Esophagus squamous epithelium (tissue), 5 donors: Measurements from ENCODE around the gene ACSF3. TPM values are rescaled to one million over a fixed set of nuclear protein-coding genes. Genes with fewer than 3 reads are reported as not detected.

Experiments
- DNase-seq: peaks from one replicate; lab custom pipeline; 2025; lab: John Stamatoyannopoulos, UW
- H3K27ac ChIP-seq, 4 donors: fragments of 200-600 bp; sonication (generic); one replicate each; pipeline ENCODE4 v1.5.1; 2016 to 2019; ENCODE audit warnings: mild to moderate bottlenecking in 1 of 4
- H3K27me3 ChIP-seq, 4 donors: fragments of 200-600 bp; sonication (generic); 1 replicate in 3 of 4; 2 replicates in 1 of 4; pipeline versions ENCODE4 v1.5.1 to v1.6.0; 2017 to 2021; ENCODE audit warnings: antibody characterized with exemption in 1 of 4
- H3K36me3 ChIP-seq, 3 donors: fragments of 200-600 bp; sonication (generic); one replicate each; pipeline ENCODE4 v1.5.1; 2016 to 2019
- H3K4me1 ChIP-seq, 3 donors: fragments of 200-600 bp; sonication (generic); one replicate each; pipeline ENCODE4 v1.5.1; 2017 to 2019
- H3K4me3 ChIP-seq, 4 donors: fragments of 200-600 bp; sonication (generic); 1 replicate in 3 of 4; 2 replicates in 1 of 4; pipeline ENCODE4 v1.5.1; 2016 to 2019; ENCODE audit warnings: mild to moderate bottlenecking in 2 of 4, moderate library complexity in 1 of 4
- H3K9me3 ChIP-seq, 3 donors: fragments of 200-600 bp; sonication (generic); one replicate each; pipeline ENCODE4 v1.5.1; 2016 to 2019
- POLR2A ChIP-seq, 4 donors: fragments of 450-650 bp; IDR thresholded peaks; one replicate each; pipeline ENCODE4 v1.6.1; 2017; ENCODE audit warnings: antibody characterized with exemption in 4 of 4, mild to moderate bottlenecking in 4 of 4, moderate library complexity in 3 of 4
- WGBS, 2 donors: methylation state at CpG; one replicate each; pipeline ENCODE4 v1.1.5; 2018; 5-methylcytosine and 5-hydroxymethylcytosine counted together
- intact Hi-C: fragments of 100-400 bp; cut with DNase I; formaldehyde crosslinking; loops from one replicate; pipeline ENCODE4 v1.15.0; 2022
- total RNA-seq, 4 donors: library from RNA; depleted of rRNA; stranded (reverse); fragments of >200 nt; gene quantifications; one replicate each; pipeline ENCODE4 v1.1.0, GENCODE V29; 2016
- TF ChIP-seq, protein P1 (sequence below), 6 experiments: fragments of 450-650 bp in 4 of 6; fragments of 200-600 bp in 2 of 6; sonication (generic) in 2 of 6; IDR thresholded peaks; one replicate each; pipeline ENCODE4 v1.5.1; 2016 to 2019; ENCODE audit warnings: antibody characterized with exemption in 6 of 6, mild to moderate bottlenecking in 4 of 6, moderate library complexity in 4 of 6
- donor health status: DM: yes; HTN: yes; CAD: no.

The ACSF3 gene
- total RNA-seq, 4 donors from 2014 or later = 15.1 to 21.1 (median 17.4) TPM

- no peaks in the 10 kb centered on the region for H3K4me1 ChIP-seq
- no peak overlapping the region for H3K4me3 ChIP-seq
- TF ChIP-seq, protein P1, sequence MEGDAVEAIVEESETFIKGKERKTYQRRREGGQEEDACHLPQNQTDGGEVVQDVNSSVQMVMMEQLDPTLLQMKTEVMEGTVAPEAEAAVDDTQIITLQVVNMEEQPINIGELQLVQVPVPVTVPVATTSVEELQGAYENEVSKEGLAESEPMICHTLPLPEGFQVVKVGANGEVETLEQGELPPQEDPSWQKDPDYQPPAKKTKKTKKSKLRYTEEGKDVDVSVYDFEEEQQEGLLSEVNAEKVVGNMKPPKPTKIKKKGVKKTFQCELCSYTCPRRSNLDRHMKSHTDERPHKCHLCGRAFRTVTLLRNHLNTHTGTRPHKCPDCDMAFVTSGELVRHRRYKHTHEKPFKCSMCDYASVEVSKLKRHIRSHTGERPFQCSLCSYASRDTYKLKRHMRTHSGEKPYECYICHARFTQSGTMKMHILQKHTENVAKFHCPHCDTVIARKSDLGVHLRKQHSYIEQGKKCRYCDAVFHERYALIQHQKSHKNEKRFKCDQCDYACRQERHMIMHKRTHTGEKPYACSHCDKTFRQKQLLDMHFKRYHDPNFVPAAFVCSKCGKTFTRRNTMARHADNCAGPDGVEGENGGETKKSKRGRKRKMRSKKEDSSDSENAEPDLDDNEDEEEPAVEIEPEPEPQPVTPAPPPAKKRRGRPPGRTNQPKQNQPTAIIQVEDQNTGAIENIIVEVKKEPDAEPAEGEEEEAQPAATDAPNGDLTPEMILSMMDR (IDR thresholded peaks at IDR 0.05) = no peak
- no peak for TF ChIP-seq POLR2A (IDR thresholded peaks at IDR 0.05)
- 57 to 66% methylated on average over 5 to 7 of the region's 16 CpGs for WGBS, 2 donors
- H3K27me3 ChIP-seq = no peaks in the 10 kb centered on the region
- no peak for DNase-seq
- no peak overlapping the region for H3K27ac ChIP-seq
- H3K9me3 ChIP-seq = no peaks in the 10 kb centered on the region
- intact Hi-C loops = no loop called here
- H3K36me3 ChIP-seq = peaks cover 20 to 84% (median 40%) of the 10 kb centered on the region in 3 donors
These were observed 12.0 kb downstream of the ACSF3 start for GRCh38 chr16:89105599-89106151.

DNA sequence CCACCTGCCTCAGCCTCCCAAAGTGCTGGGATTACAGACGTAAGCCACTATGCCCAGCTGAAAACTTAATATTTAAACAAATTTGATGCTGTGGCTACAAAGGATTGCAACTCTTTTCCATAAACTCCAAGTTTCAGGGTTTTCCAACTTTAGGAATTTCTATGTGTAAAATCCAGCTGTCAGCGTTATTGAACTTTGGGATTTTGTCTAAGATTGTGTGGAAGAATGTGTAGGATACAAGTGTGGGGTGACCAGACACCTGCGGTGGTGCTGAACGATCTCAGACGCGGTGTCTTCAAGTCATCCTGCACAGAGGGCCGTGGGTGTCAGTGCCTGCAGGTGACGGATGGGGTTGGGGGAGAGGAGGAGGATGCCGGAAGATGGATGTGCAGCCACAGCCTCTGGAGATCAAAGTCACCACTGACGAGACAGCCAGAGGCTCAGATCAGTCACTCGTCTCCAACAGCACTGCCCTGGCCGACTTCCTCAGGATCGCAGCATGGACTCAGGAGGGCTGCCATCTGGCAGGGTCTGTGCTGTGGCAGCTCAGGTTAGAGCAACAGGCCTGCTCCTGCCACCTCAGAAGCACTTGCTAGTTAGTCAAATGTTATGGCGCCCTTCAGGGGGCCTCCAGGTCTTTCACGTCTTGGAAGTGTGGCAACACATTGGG is 13.0 kb downstream of the ACSF3 start:
- DNase-seq = no peak
- intact Hi-C loops = no loop called here
- no peak for TF ChIP-seq POLR2A (IDR thresholded peaks at IDR 0.05)
- TF ChIP-seq, protein P1 (IDR thresholded peaks at IDR 0.05) = no peak

GRCh38 chr16:89107203-89107582 is 13.5 kb downstream of the ACSF3 start:
- DNase-seq = no peak
- TF ChIP-seq, protein P1 (IDR thresholded peaks at IDR 0.05) = no peak
- TF ChIP-seq POLR2A (IDR thresholded peaks at IDR 0.05) = no peak
- 92 to 96% methylated on average over 20 of the region's 20 CpGs for WGBS, 2 donors

More for the DNA sequence above, 13.0 kb downstream of the ACSF3 start:
- peaks cover 13 to 84% (median 33%) of the 10 kb centered on the region in 3 donors for H3K36me3 ChIP-seq
- no peaks in the 10 kb centered on the region for H3K4me1 ChIP-seq
- no peak overlapping the region for H3K4me3 ChIP-seq
- H3K9me3 ChIP-seq = no peaks in the 10 kb centered on the region
- 74 to 81% methylated on average over 11 to 13 of the region's 15 CpGs for WGBS, 2 donors
- no peaks in the 10 kb centered on the region for H3K27me3 ChIP-seq
- H3K27ac ChIP-seq = no peak overlapping the region

DNA sequence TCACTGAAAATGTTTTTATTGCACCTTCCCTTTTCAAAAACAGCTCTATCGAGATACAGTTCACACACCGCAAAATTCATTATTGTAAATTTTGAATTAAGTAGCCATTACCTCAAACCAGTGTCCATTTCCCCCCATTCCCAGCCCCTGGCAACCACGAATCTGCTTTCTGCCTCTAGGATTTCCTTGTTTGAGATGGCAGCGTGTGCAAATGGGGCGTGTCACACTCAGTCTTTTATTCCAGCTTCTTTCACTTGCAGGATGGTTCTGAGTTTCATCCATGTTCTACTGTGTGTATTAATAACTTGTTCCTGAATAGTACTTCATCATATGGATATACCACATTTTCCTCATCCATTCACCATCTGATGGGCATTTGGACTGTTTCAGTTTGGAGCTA is 14.8 kb downstream of the ACSF3 start:
- no peak for DNase-seq
- intact Hi-C loops = no loop called here
- 81 to 83% methylated on average over 5 of the region's 5 CpGs for WGBS, 2 donors
- Histone ChIP-seq H3K36me3 (peaks cover 9 to 84% (median 23%) of the 10 kb centered on the region in 3 donors), H3K27me3 (no peaks in the 10 kb centered on the region), H3K4me3 (no peak overlapping the region), H3K4me1 (no peaks in the 10 kb centered on the region), H3K9me3 (no peaks in the 10 kb centered on the region), H3K27ac (no peak overlapping the region)
- TF ChIP-seq, protein P1 (IDR thresholded peaks at IDR 0.05) = no peak
- no peak for TF ChIP-seq POLR2A (IDR thresholded peaks at IDR 0.05)

More at GRCh38 chr16:89107203-89107582, 13.5 kb downstream of the ACSF3 start:
- H3K36me3 ChIP-seq = peaks cover 13 to 84% (median 28%) of the 10 kb centered on the region in 3 donors
- H3K27me3 ChIP-seq = no peaks in the 10 kb centered on the region
- H3K9me3 ChIP-seq = no peaks in the 10 kb centered on the region
- H3K27ac ChIP-seq = no peak overlapping the region
- no peaks in the 10 kb centered on the region for H3K4me1 ChIP-seq
- no peak overlapping the region for H3K4me3 ChIP-seq
- intact Hi-C loops = no loop called here

DNA sequence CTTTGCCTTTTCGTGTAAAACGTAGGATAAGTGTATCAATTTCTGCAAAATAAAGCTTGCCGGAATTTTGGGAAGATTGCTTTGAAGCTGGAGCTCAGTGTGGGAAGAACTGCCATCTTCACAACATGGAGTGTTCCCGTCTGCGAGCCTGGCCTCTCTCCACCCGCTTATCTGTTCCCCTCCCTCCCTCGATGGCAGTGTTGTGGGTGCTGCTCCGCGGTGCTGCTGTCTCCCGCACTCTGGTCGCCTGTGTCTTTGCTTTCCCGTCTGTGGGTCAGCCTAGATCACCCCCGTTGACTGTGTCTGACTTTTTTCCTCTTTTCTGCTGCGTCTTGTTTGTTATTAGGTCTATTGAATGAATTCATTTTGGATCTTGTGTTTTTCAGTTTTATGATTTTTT is 17.0 kb downstream of the ACSF3 start:
- Histone ChIP-seq H3K9me3 (no peaks in the 10 kb centered on the region), H3K27me3 (no peaks in the 10 kb centered on the region), H3K4me1 (peaks cover 0 to 15% (median 5%) of the 10 kb centered on the region in 3 donors), H3K36me3 (peaks cover 0 to 81% (median 7%) of the 10 kb centered on the region in 3 donors), H3K27ac (no peak overlapping the region), H3K4me3 (no peak overlapping the region)
- WGBS, 2 donors = 88 to 91% methylated on average over 14 of the region's 14 CpGs
- intact Hi-C loops = no loop called here
- no peak for DNase-seq
- no peak for TF ChIP-seq POLR2A (IDR thresholded peaks at IDR 0.05)
- TF ChIP-seq, protein P1 (IDR thresholded peaks at IDR 0.05) = no peak
